ENCODE measurements around the gene SLC15A5. TPM values are rescaled to one million over a fixed set of nuclear protein-coding genes. Genes with fewer than 3 reads are reported as not detected.

SLC15A5 gene
- total RNA-seq, 4 donors from 2014 or later = not detected

DNA sequence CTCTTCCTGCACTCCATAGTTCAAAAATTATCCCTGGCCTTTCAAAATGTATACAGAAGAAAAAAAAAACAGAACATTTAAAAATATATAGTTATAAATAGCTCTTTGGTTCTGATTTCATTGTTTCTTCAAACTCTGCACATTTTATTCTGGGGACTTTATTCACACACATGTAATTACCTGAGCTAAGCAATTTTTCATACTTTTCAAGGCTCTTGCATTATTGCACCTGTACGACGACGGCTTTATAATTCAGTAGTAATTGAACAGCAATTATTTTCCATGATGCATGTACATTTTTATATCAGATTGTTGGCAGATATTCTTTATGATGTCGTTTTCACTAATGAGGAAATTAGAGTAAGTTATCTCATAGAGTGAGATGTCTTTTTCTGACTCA lies 13.5 kb upstream of the SLC15A5 start:
- Histone ChIP-seq H3K27ac (replicated peaks in 1 of 4) (no peak overlapping the region), H3K4me1 (no peaks in the 10 kb centered on the region), H3K27me3 (no peaks in the 10 kb centered on the region), H3K9me3 (no peaks in the 10 kb centered on the region), H3K36me3 (no peaks in the 10 kb centered on the region), H3K4me3 (no peak overlapping the region)
- 78% methylated on average over 4 of the region's 4 CpGs for WGBS
- no peak for DNase-seq (ENCODE audit: extremely low spot score)
- TF ChIP-seq EP300 (IDR thresholded peaks at IDR 0.05) (no peak), POLR2AphosphoS5 (IDR thresholded peaks at IDR 0.05) (no peak), POLR2A (IDR thresholded peaks at IDR 0.05; ENCODE audit: low read depth) (no peak)
- TF ChIP-seq, protein P1, sequence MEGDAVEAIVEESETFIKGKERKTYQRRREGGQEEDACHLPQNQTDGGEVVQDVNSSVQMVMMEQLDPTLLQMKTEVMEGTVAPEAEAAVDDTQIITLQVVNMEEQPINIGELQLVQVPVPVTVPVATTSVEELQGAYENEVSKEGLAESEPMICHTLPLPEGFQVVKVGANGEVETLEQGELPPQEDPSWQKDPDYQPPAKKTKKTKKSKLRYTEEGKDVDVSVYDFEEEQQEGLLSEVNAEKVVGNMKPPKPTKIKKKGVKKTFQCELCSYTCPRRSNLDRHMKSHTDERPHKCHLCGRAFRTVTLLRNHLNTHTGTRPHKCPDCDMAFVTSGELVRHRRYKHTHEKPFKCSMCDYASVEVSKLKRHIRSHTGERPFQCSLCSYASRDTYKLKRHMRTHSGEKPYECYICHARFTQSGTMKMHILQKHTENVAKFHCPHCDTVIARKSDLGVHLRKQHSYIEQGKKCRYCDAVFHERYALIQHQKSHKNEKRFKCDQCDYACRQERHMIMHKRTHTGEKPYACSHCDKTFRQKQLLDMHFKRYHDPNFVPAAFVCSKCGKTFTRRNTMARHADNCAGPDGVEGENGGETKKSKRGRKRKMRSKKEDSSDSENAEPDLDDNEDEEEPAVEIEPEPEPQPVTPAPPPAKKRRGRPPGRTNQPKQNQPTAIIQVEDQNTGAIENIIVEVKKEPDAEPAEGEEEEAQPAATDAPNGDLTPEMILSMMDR (IDR thresholded peaks at IDR 0.05) = no peak
- intact Hi-C loops (cut with DNase I) = no loop called here

DNA sequence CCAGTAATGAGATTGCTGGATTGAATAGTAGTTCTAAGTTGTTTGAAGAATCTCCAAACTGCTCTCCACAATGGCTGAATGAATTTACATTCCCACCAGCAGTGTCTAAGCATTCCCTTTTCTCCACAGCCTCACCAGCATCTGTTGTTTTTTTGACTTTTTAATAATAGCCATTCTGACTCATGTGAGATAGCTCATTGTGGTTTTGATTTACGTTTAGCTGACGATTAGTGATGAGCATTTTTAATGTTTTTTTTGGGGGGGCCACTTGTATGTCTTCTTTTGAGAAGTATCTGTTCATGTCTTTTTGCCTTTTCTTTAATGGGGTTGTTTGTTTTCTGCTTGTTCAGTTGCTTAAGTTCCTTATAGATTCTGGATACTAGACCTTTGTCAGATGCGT lies 8.1 kb upstream of the SLC15A5 start:
- DNase-seq (ENCODE audit: extremely low spot score) = no peak
- Histone ChIP-seq H3K36me3 (no peaks in the 10 kb centered on the region), H3K4me1 (no peaks in the 10 kb centered on the region), H3K27me3 (no peaks in the 10 kb centered on the region), H3K4me3 (no peak overlapping the region), H3K9me3 (no peaks in the 10 kb centered on the region), H3K27ac (replicated peaks in 1 of 4) (no peak overlapping the region)
- TF ChIP-seq POLR2A (IDR thresholded peaks at IDR 0.05; ENCODE audit: low read depth) (no peak), POLR2AphosphoS5 (IDR thresholded peaks at IDR 0.05) (no peak)
- TF ChIP-seq, protein P1 (IDR thresholded peaks at IDR 0.05) = no peak
- intact Hi-C loops (cut with DNase I) = no loop called here
- WGBS = 82% methylated on average over 3 of the region's 3 CpGs

DNA sequence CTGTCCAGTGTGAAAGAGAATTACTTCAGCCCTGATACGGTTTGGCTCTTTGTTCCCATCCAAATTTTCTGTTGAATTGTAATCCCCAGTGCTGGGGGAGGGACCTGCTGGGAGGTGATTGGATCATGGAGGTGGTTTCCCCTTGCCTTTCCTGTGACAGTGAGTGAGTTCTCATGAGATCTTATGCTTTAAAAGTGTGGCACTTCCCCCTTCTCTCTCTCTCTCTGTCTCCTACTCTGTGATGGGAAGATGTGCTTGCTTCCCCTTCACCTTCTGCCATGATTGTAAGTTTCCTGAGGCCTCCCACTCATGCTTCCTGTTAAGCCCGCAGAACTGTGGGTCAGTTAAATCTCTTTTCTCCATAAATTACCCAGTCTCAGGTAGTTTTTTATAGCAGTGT lies 5.5 kb upstream of the SLC15A5 start:
- Histone ChIP-seq H3K27me3 (no peaks in the 10 kb centered on the region), H3K36me3 (no peaks in the 10 kb centered on the region), H3K9me3 (no peaks in the 10 kb centered on the region), H3K4me3 (no peak overlapping the region), H3K4me1 (no peaks in the 10 kb centered on the region), H3K27ac (replicated peaks in 1 of 4) (no peak overlapping the region)
- WGBS = 68% methylated on average over 2 of the region's 2 CpGs
- intact Hi-C loops (cut with DNase I) = no loop called here
- DNase-seq (ENCODE audit: extremely low spot score) = no peak
- TF ChIP-seq POLR2A (IDR thresholded peaks at IDR 0.05; ENCODE audit: low read depth) = no peak
- TF ChIP-seq EP300 (IDR thresholded peaks at IDR 0.05) = no peak
- no peak for TF ChIP-seq POLR2AphosphoS5 (IDR thresholded peaks at IDR 0.05)
- TF ChIP-seq, protein P1 (IDR thresholded peaks at IDR 0.05) = no peak

DNA sequence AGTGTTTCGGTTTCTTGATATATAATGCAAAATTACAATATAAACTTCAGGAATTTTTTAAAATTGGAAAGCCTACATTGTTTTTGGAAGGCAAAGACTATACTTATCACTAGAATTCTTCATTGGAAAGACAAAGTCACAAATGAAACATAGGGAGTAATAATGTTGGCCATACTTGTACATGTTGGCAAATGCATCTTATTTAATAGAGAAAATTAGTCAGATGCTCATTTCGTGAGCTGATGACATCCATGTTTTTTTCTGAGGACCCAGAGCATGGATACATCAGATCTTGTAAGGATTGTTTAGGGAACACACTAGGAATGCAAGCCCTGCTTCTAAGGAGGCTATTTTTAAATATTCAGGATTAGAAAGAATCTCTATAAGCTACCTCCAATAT lies 4.6 kb upstream of the SLC15A5 start:
- Histone ChIP-seq H3K27ac (replicated peaks in 1 of 4) (no peak overlapping the region), H3K9me3 (no peaks in the 10 kb centered on the region), H3K4me1 (no peaks in the 10 kb centered on the region), H3K4me3 (no peak overlapping the region), H3K27me3 (no peaks in the 10 kb centered on the region), H3K36me3 (no peaks in the 10 kb centered on the region)
- no peak for DNase-seq (ENCODE audit: extremely low spot score)
- 83% methylated on average over 2 of the region's 2 CpGs for WGBS
- no peak for TF ChIP-seq POLR2A (IDR thresholded peaks at IDR 0.05; ENCODE audit: low read depth)
- TF ChIP-seq, protein P1 (IDR thresholded peaks at IDR 0.05) = no peak
- TF ChIP-seq POLR2AphosphoS5 (IDR thresholded peaks at IDR 0.05) = no peak
- TF ChIP-seq EP300 (IDR thresholded peaks at IDR 0.05) = no peak
- intact Hi-C loops (cut with DNase I) = no loop called here

DNA sequence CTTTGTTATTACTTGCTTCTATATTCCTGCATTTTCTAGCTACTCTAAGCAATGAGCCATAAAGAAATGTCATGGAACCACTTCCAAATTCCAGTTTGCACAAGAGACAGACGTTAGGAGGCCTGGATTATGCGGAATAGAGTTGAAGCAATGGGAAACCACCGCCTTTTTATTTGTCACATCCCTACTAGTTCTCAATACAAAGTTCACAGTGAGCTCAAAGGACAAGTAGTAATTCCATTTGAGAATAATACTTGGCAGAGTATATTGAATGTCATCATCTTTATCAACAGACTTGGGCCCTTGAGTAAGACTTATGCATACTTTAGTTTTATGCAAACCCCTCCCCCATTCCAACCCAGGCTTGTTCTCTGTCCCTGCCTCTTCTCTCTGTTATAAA lies 3.7 kb upstream of the SLC15A5 start:
- Histone ChIP-seq H3K36me3 (no peaks in the 10 kb centered on the region), H3K4me3 (no peak overlapping the region), H3K4me1 (no peaks in the 10 kb centered on the region), H3K9me3 (no peaks in the 10 kb centered on the region), H3K27me3 (no peaks in the 10 kb centered on the region), H3K27ac (replicated peaks in 1 of 4) (no peak overlapping the region)
- DNase-seq (ENCODE audit: extremely low spot score) = no peak
- intact Hi-C loops (cut with DNase I) = no loop called here
- 59% methylated on average over 3 of the region's 3 CpGs for WGBS
- no peak for TF ChIP-seq EP300 (IDR thresholded peaks at IDR 0.05)
- no peak for TF ChIP-seq POLR2A (IDR thresholded peaks at IDR 0.05; ENCODE audit: low read depth)
- TF ChIP-seq, protein P1 (IDR thresholded peaks at IDR 0.05) = no peak
